HG03442 (cell line): ENCODE data around the gene NKD1.
"Not testable (repeated sequence)": the region's sequence is repeated elsewhere in the genome, so short reads cannot be mapped to it uniquely, and the experiment has no call there.

Experiments used
- ATAC-seq: cut with Tn5 transposase; IDR thresholded peaks from one replicate; pipeline ENCODE4 v1.9.1; 2021; ENCODE audit warnings: mild to moderate bottlenecking, moderate library complexity; ENCODE audit not compliant: unreplicated experiment

NKD1 gene

GRCh38 chr16:50548125-50548908, at the start of gene NKD1:
TSS of gene NKD1 (plus strand) at chr16:50548396. CDS start at chr16:50548554, 158 bp downstream.
- ATAC-seq: peak; percentile 66

GRCh38 chr16:50498431-50499155, 49.6 kb upstream of the NKD1 start:
- ATAC-seq: no peak

- ATAC-seq: no peak
These were observed 48.9 kb upstream of the NKD1 start for GRCh38 chr16:50499254-50499653.

- no peak for ATAC-seq
These were observed 47.9 kb upstream of the NKD1 start for GRCh38 chr16:50500171-50500874.

GRCh38 chr16:50501251-50501650, 46.9 kb upstream of the NKD1 start:
- no peak for ATAC-seq

- no peak for ATAC-seq
These were observed 46.1 kb upstream of the NKD1 start for GRCh38 chr16:50501986-50502615.

- no peak for ATAC-seq
These were observed 45.6 kb upstream of the NKD1 start for GRCh38 chr16:50502616-50503011.

- not testable (repeated sequence) for ATAC-seq
These were observed 44.2 kb upstream of the NKD1 start for GRCh38 chr16:50503868-50504531.

GRCh38 chr16:50505115-50505514, 43.1 kb upstream of the NKD1 start:
- no peak for ATAC-seq

GRCh38 chr16:50505714-50506542, 42.3 kb upstream of the NKD1 start:
- no peak for ATAC-seq

- no peak for ATAC-seq
These were observed 41.7 kb upstream of the NKD1 start for GRCh38 chr16:50506543-50506937.

GRCh38 chr16:50507397-50507796, 40.8 kb upstream of the NKD1 start:
- ATAC-seq: no peak

- ATAC-seq: no peak
These were observed 38.5 kb upstream of the NKD1 start for GRCh38 chr16:50509521-50510341.

GRCh38 chr16:50515218-50515617, 33.0 kb upstream of the NKD1 start:
- no peak for ATAC-seq

GRCh38 chr16:50516401-50516800, 31.8 kb upstream of the NKD1 start:
- no peak for ATAC-seq

- no peak for ATAC-seq
These were observed 31.3 kb upstream of the NKD1 start for GRCh38 chr16:50516890-50517289.

- no peak for ATAC-seq
These were observed 30.5 kb upstream of the NKD1 start for GRCh38 chr16:50517450-50518252.

GRCh38 chr16:50519001-50519400, 29.2 kb upstream of the NKD1 start:
- ATAC-seq: no peak
